Cardiac fibroblast (primary cell): ENCODE measurements around the gene ALK.

Source experiments
- DNase-seq, 2 donors: peaks; one replicate each; pipeline versions ENCODE4 v3.0.0 to v3.0.0-alpha.2; 2010; ENCODE audit warnings: low read depth in 2 of 2
- H3K4me3 ChIP-seq, 2 donors: replicated peaks in 1 of 2; 1 replicate in 1 of 2; 2 replicates in 1 of 2; pipeline ENCODE4 v1.5.1; 2011; ENCODE audit warnings: low read depth in 2 of 2, low read length in 2 of 2, mild to moderate bottlenecking in 2 of 2, moderate library complexity in 1 of 2
- TF ChIP-seq, protein P1 (sequence below): IDR thresholded peaks from one replicate; pipeline ENCODE4 v1.5.1; 2011; ENCODE audit warnings: low read depth, mild to moderate bottlenecking, low read length, inconsistent platforms

The ALK gene

DNA sequence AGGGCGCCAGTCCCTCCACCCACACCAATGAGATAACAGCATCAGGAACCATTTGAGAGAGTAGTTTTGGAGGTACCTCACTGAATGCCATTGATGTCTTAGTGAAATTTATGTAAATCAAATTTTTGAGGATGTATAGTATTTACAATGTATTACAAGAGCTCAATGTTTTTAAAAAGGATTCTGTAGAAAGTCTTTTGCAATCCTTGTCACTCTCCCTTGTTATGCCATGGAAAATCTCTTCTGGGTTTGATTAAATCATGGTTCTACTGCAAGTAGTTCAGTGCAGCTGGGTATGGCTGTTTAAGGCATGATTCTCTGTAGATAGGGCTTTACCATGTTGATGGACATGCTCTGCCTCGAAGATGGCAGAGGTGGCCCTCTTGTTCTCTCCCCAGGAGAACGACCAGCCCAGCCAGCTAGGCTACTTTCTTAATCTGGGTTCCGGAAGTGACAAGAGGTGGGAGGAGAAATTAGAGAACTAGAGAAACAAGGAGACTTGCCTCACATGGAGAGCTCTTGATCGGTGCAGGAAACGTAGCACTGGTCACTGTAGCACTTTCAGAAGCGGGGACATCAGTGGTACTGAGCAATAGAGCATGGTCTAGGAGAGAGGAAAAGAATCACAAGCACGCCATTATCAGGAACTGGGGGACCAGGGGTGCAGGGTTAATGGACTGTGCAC lies 603.4 kb downstream of the ALK start:
- TF ChIP-seq, protein P1, sequence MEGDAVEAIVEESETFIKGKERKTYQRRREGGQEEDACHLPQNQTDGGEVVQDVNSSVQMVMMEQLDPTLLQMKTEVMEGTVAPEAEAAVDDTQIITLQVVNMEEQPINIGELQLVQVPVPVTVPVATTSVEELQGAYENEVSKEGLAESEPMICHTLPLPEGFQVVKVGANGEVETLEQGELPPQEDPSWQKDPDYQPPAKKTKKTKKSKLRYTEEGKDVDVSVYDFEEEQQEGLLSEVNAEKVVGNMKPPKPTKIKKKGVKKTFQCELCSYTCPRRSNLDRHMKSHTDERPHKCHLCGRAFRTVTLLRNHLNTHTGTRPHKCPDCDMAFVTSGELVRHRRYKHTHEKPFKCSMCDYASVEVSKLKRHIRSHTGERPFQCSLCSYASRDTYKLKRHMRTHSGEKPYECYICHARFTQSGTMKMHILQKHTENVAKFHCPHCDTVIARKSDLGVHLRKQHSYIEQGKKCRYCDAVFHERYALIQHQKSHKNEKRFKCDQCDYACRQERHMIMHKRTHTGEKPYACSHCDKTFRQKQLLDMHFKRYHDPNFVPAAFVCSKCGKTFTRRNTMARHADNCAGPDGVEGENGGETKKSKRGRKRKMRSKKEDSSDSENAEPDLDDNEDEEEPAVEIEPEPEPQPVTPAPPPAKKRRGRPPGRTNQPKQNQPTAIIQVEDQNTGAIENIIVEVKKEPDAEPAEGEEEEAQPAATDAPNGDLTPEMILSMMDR = no peak
- no peak overlapping the region for H3K4me3 ChIP-seq
- DNase-seq = no peak

DNA sequence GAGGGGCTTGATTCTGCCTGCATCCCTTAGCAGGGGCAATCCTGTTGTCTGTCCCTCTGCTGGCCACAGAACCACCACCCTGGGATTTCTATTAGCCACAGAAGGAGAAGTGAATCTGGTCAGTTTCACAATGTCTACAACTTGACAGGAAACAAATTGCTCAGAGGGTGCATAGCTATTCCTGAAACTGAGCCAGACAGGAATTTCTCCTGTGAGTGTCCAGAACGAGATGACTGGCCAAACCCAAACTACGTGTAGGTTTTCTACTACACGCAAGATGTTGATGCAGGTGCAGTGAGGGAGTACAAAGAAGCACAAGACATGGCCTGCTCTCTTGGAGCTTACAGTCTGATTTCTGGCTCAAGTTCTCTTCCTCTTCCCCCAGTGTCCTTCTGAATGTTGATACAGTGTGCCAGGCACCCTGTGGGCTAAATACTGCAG lies 604.3 kb downstream of the ALK start:
- peak; percentile 62 to 85 for DNase-seq
- H3K4me3 ChIP-seq = no peak overlapping the region
- TF ChIP-seq, protein P1 = peak; percentile 35

DNA sequence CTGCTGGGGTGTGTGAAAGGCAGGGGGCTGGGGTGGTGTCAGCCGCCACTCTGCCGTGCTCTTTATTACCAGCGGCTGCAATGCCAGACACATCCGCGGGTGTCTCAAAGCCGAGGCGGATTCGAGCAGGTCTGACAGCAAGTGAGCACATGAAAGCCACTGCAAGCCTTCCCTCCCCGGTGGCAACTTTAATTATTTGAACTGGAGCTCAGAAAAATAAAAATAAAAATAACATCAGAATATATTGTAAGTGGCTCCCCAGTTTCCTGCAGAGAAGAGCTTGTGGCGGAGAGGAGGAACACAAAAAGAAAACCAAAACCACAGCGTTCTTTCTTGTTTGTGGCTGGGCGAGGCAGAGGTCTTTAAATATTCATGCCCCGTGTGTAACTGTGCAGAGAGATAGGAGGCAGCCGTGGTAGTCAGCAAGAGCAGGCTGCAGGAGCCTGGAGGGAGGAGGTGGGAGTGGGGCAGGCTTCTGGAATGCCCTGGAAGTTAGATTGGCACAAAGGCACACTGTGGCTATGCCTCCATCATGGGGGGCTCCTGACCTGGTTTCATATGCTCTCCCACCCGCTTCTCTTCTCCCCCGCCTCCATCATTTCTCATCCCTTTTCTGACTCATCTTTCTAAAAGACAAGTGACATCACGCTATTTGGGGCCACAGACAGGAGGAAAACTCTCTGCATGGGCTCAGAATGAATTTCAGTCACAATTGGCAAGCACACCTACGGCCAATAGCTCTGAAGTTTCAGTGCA lies 606.4 kb downstream of the ALK start:
- TF ChIP-seq, protein P1 = no peak
- H3K4me3 ChIP-seq = no peak overlapping the region
- DNase-seq = no peak

DNA sequence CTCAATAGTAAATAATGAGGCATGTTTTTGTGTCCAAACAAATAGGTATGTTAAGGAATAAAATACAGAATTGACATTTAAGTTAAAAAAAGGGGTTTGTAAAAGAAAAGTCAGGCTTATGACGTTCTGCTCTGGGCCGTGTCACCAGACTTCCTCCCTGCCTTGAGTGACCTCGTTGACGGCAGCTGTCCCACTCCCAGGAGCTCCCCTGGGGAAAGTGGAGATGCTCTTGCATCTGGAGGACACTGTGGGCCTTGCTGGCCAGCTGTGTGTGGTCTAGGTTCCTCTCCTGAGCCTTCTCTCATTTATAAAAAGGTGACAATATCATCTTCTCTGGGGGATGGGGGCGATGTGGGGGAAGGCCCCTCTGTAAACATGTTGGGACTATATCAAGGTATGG lies 609.9 kb downstream of the ALK start:
- TF ChIP-seq, protein P1 = no peak
- H3K4me3 ChIP-seq = no peak overlapping the region
- no peak for DNase-seq

DNA sequence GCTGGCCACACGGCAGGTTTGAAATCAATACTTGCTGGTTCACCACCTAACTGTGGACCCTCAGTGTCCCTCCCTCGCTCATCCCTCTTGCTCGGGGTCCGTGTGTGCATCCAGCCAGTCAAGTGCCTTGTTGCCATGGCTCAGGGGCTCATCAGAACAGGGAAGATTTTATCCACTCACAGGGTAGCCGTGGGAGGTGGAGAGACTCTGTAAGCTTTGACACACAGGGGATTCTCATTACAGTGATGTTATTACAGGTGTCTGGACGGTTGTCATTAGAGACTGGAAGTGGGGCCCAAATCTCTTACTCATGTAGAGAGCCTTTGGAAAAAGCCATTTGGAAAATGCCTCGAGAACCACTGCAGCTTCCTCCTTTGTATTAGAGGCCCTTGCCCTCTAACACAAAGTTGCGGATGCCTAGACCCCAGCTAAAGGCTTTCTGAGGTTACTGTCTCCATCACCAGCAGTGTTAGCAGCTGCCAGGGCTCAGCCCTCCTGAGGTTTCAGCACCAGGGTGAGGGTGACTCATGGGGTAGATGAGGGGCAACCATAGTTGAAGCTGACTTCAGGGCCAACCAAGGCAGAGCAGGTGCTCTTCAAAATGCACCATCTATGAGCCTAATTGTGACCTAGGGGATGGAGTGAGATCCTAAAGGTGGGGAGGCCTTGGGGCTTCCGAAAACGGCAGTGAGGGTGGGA lies 610.6 kb downstream of the ALK start:
- no peak overlapping the region for H3K4me3 ChIP-seq
- TF ChIP-seq, protein P1 = no peak
- no peak for DNase-seq

DNA sequence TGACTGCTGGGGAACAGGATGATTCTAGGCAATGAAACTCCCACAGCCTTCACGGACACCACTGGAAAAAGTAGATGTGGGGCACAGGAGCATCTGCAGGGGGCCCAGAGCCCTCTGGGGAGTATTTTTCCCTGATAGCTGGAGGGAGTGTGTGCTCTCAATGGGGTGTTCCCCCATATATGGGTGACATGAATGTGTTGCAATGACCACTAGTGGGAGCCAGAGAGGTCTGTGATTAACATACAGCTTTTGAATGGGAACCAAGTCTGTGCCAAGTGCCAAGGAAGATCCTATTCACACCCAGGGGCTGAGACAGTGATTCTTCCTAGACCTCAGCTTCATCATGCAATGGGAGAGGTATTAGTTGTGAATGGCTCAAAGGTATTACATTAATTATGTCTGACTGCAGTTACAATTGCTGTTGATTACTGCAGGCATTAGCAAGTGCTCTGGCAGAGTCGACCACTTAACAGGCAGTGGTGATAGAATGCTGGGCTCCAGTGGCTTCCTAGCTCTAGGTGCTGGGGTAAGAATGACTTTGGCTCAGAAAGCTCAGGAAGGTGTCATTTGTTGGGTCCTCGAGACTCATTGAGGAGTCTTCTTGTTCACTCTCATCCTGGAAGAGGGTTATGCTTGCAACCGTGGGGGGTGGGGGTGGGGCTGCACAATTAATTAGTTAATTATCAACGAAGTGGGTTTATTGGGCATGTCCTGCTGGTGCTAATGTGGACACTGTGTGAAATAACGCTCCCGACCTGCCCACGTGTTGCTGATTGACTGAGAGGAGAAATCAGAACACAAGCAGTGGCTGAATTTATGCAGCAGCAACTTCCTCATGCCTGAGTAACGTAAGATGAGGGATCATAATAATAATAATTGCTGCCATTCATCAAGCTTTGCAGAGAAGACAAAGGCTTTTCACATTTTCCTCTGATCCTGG lies 612.0 kb downstream of the ALK start:
- H3K4me3 ChIP-seq = no peak overlapping the region
- DNase-seq = peak; percentile 74 to 76
- TF ChIP-seq, protein P1 = peak; percentile 77
